ENCODE measurements around the gene FECH.
"Not testable (repeated sequence)": the region's sequence is repeated elsewhere in the genome, so short reads cannot be mapped to it uniquely, and the experiment has no call there.

FECH gene

GRCh38 chr18:57527556-57528229 lies 58.8 kb downstream of the FECH start:
- DNase-seq = no peak

- no peak for DNase-seq
Measured at GRCh38 chr18:57523171-57523956, 63.1 kb downstream of the FECH start.

DNA sequence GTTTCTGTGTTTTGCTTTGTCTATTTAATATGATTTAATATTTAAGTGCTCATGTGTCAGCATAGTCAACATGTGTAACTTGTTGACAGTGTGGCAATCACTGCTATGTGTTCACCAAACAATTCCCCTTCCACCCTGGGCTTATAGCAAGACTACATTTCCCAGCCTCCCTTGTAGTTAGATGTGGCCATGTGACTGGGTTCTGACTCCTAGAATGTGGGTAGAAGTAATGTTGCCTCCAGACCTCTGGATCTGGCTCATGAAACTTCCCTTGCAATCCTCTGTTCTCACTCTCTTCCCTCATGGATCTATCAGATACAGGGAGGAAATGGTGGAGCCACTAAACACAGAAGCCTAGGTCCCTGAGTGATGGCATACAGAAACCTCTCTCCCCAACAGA lies 64.2 kb downstream of the FECH start:
- not testable (repeated sequence) for DNase-seq

GRCh38 chr18:57519668-57520424 lies 66.7 kb downstream of the FECH start:
- no peak for DNase-seq

- DNase-seq = no peak
Measured at GRCh38 chr18:57518533-57518932, 68.0 kb downstream of the FECH start.

DNA sequence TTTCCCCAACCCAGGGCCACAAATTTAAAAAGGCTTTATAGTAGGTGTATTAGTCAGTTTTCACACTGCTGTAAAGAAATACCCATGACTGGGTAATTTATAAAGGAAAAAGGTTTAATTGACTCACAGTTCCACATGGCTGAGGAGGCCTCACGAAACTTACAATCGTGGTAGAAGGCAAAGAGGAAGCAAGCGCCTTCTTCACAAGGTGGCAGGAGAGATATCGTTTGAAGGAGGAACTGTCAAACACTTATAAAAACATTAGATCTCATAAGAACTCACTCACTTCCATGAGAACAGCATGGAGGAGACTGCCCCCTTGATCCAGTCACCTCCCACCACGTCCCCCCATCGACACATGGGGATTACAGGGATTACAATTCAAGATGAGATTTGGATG lies 70.4 kb downstream of the FECH start:
- DNase-seq = no peak

DNA sequence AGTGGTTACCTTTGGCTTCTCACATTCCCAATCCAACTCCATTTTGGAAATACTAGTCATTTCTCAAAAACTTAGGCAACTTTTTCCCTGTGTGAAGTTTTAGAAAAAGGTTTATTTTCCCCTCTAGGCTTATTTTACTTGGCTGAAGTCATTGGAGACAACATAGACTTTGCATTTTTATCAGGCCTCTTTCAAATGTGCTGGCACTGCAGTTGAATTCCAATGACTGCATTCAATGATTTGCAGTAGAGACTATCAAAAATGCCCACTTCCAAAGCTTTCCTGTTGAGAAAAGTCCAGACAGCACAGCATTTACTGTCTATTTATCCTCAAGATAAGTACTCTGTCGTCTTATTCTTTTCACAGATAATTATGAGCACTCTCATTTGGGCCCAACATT lies 81.3 kb downstream of the FECH start:
- DNase-seq = no peak

DNA sequence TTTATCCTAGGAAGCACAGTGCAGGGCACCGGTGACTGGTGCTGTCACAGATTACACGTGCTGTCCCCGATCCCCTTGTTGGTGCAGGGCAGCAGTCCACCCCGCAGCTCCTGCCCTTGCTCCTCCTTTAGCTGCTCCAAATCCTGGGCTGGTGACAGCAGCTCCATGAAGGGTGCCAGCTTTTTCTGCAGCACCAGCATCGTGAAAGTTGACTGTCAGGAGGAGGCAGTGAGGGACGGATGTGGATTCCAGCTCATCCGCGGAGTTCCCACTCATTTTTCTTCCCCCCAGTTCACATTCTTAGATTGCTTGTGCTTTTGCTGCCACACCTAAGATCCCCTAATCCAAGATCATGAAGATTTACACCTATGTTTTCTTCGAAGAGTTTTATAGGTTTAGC lies 83.9 kb downstream of the FECH start:
- no peak for DNase-seq

DNA sequence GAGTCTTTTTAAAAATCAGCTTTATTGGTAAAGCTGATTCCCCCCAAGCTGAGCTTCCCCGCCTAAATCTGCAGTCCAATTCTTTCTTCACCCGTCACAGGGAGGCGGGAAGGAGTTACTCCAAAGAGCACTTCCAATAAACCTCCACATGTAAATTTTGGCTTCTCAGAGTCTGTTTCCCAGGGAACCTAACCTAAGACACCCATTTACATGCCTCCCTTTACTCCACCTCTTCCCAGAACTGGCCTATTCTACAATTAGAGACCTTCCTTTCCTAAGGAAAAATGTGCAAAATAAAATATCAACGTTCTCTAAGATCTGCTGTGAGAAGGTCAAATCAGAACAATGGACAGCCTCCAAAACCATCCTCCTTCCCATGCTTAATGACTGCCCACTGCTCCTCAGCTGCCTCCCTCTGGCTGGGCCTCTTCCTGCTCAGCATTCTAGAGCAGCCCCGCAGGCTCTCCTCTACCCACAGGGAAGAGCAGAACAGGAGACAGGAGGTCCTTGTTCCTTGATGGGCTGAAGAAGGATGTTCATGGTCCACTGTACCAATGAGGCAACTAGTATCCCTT lies 87.7 kb downstream of the FECH start:
- no peak for DNase-seq

Measured in NCI-H2107 (cell line).